ENCODE measurements around the gene ADGRG3. TPM values are rescaled to one million over a fixed set of nuclear protein-coding genes. Genes with fewer than 3 reads are reported as not detected.
"Not testable (repeated sequence)": the region's sequence is repeated elsewhere in the genome, so short reads cannot be mapped to it uniquely, and the experiment has no call there.

Gene ADGRG3
- total RNA-seq, 2 experiments from 2014 or later = 0.14 TPM; not detected in 1

DNA sequence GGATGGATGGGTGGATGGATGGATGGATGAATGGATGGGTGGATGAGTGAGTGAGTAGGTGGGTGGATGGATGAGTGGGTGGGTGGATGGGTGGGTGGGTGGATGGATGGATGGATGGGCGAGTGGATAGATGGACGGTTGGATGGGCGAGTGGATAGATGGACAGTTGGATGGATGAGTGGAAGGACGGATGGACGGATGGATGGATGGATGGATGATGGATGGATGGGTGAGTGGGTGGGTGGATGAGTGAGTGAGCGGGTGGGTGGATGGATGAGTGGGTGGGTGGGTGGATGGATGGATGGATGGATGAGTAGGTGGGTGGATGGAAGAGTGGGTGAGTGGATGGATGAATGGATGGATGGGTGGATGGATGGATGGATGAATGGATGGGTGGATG, 61.7 kb downstream of the ADGRG3 start:
- H3K27ac Mint-ChIP-seq; DNase-seq; H3K4me3 Mint-ChIP-seq; intact Hi-C loops (cut with micrococcal nuclease); CTCF ChIA-PET; H3K4me1 Mint-ChIP-seq (ENCODE audit: low read depth); H3K27me3 Mint-ChIP-seq (ENCODE audit: low read depth): not testable (repeated sequence)
- H3K9me3 Mint-ChIP-seq = peaks cover 11% of the 10 kb centered on the region
- peaks cover 12% of the 10 kb centered on the region for H3K36me3 Mint-ChIP-seq (ENCODE audit: low read depth)

DNA sequence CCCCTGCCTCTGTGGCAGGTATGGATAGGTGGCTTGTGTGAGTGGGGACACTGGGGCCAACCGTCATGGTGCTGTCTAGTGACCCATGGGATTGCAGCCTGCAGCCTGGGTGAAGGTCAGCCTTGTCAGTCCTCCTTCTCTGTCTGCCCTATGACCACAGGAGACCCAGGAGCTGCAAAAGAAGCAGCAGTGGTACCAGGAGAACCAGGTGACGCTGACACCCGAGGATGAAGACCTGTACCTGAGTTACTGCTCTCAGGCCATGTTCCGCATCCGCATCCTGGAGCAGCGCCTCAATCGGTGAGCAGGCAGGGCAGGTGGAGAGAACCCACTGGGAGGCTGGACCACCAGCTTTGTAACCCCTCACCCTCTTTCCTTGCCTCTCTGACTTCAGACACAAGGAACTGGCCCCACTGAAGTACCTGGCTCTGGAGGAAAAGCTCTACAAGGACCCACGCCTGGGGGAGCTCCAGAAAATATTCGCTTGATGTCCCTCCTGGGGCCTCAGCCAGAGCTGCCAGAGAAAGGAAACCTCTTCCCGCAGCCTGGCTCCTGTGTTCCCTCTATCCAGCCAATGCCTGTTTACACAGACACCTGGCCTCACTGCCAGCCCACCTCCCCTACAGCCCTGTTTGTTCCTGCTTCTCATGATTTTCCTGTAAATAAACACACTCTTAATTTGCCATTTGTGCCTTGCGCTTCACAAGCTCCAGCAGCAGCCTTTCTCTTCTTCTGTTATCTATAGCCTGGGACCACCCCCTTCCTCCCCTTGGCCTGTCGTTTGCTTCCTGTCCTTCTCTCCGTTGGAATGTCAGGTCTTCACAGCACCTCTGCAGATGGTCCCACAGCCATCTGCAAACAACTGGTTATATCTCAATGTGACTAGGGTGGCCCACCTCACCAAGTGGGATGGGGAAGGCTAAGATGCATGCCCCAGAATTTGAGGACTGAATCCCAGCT, 62.9 kb downstream of the ADGRG3 start:
- peaks cover 18% of the 10 kb centered on the region for H3K36me3 Mint-ChIP-seq (ENCODE audit: low read depth)
- peaks cover 4% of the 10 kb centered on the region for H3K4me1 Mint-ChIP-seq (ENCODE audit: low read depth)
- no peak overlapping the region for H3K4me3 Mint-ChIP-seq
- no peaks in the 10 kb centered on the region for H3K27me3 Mint-ChIP-seq (ENCODE audit: low read depth)
- CTCF ChIA-PET = interaction anchor here (1.1 kb wide), 2 partner anchors 83 to 155 kb away, joined by 3 read pairs; no protein-coding TSS in a partner anchor
- H3K9me3 Mint-ChIP-seq = peaks cover 11% of the 10 kb centered on the region
- intact Hi-C loops (cut with micrococcal nuclease) = no loop called here
- no peak for DNase-seq
- no peak overlapping the region for H3K27ac Mint-ChIP-seq

- H3K9me3 Mint-ChIP-seq = peaks cover 11% of the 10 kb centered on the region
- no peaks in the 10 kb centered on the region for H3K27me3 Mint-ChIP-seq (ENCODE audit: low read depth)
- peaks cover 12% of the 10 kb centered on the region for H3K4me1 Mint-ChIP-seq (ENCODE audit: low read depth)
- intact Hi-C loops (cut with micrococcal nuclease) = no loop called here
- H3K27ac Mint-ChIP-seq = no peak overlapping the region
- H3K36me3 Mint-ChIP-seq (ENCODE audit: low read depth) = peaks cover 18% of the 10 kb centered on the region
- DNase-seq = no peak
- CTCF ChIA-PET = no interaction called here
- H3K4me3 Mint-ChIP-seq = no peak overlapping the region
Measured at GRCh38 chr16:57732037-57732436, 63.9 kb downstream of the ADGRG3 start.

DNA sequence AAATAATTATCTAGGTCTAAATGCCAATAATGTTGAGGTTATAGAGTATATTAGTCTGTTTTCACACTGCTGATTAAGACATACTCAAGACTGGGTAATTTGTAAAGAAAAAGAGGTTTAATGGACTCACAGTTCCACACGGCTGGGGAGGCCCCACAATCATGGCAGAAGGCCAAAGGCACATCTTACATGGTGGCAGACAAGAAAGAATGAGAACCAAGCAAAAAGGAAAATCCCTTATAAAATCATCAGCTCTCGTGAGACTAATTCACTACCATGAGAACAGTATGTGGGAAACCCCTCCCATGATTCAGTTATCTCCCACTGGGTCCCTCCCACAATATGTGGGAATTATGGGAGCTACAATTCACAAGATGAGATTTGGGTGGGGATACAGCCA, 64.6 kb downstream of the ADGRG3 start:
- no peak overlapping the region for H3K27ac Mint-ChIP-seq
- peaks cover 18% of the 10 kb centered on the region for H3K36me3 Mint-ChIP-seq (ENCODE audit: low read depth)
- no peak for DNase-seq
- H3K27me3 Mint-ChIP-seq (ENCODE audit: low read depth) = no peaks in the 10 kb centered on the region
- CTCF ChIA-PET = no interaction called here
- peak overlapping the region; percentile 30 for H3K4me3 Mint-ChIP-seq
- H3K4me1 Mint-ChIP-seq (ENCODE audit: low read depth) = peaks cover 18% of the 10 kb centered on the region
- peaks cover 11% of the 10 kb centered on the region for H3K9me3 Mint-ChIP-seq
- intact Hi-C loops (cut with micrococcal nuclease) = no loop called here

DNA sequence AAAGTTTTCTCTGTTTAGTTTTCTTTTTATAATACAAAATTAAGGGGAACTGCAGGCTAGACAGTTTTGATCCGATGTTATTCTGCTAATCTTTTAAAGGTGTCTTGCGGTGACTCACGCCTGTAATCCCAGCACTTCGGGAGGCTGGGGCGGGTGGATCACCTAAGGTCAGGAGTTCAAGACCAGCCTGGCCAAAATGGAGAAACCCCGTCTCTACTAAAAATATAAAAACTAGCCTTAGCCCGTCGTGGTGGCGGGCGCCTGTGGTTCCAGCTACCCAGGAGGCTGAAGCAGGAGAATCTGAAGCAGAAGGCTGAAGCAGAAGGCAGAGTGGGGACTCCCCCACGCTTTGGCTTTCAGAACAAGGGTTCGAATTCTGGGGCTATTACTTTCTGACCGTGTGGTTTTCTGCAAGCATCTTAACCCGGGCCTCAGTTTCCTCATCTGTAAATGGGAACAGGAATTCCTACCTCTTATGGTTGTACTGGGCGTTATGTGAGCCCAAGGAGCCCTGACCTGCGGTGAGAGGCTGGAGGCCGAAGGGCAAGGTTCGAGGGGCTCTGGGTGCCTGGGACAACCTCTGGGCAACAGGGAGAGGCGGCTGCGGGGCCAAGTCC, 66.3 kb downstream of the ADGRG3 start:
- Mint-ChIP-seq H3K4me3 (peak overlapping the region; percentile 91), H3K27me3 (ENCODE audit: low read depth) (no peaks in the 10 kb centered on the region), H3K4me1 (ENCODE audit: low read depth) (peaks cover 19% of the 10 kb centered on the region), H3K9me3 (peaks cover 11% of the 10 kb centered on the region), H3K27ac (peak overlapping the region; percentile 96), H3K36me3 (ENCODE audit: low read depth) (peaks cover 18% of the 10 kb centered on the region)
- CTCF ChIA-PET = interaction anchor here (1.0 kb wide), 1 partner anchor 23 kb away, joined by 6 read pairs; no protein-coding TSS in a partner anchor
- intact Hi-C loops (cut with micrococcal nuclease) = loop anchor here (2.0 kb wide), 1 partner anchor 74 kb away; no protein-coding TSS in a partner anchor
- DNase-seq = no peak

DNA sequence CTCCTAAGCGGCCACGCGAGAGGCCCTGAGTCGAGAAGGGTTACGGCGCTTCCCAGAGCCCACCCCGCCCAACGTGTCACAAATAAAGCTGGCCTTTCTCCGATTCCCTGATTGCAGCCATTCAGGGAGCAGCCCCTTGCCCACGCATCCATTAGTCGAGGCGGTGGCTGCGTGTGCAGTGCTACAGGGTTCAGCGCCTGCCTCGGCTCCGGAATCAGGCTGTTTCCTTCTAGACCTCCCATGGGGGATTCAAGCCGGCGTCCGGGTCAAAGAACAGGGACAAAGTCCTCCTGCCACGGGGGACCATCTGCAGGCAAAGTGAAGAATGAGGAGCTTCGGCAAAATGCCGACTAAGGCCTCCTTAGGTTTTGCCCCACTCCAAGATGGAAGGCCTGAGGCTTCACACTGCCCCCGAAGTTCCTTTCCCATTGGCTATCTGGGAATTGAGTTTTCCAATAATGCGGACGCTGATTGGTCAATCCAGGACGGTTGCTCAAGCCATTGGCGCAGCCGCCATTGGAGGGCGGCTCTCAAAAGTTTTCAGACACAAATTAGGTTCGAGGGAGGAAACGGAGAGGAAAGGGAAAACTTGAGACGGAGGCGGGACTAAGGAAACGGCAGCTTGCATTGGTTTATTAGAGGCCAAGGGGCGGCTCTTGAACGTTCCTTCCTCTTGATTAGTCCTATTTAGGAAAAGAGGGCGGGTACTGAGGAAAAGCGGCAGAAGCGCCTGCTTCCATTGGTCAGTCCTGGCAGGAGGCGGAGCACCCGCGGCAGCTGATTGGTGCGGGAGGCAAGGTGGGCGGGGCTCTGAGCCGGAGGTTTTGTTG, 67.0 kb downstream of the ADGRG3 start:
- intact Hi-C loops (cut with micrococcal nuclease) = loop anchor here (1.0 to 5.0 kb wide), 17 partner anchors 22 to 847 kb away; partner anchors contain the start of genes CFAP20, CIAPIN1, COQ9 and CSNK2A2
- peaks cover 11% of the 10 kb centered on the region for H3K9me3 Mint-ChIP-seq

DNA sequence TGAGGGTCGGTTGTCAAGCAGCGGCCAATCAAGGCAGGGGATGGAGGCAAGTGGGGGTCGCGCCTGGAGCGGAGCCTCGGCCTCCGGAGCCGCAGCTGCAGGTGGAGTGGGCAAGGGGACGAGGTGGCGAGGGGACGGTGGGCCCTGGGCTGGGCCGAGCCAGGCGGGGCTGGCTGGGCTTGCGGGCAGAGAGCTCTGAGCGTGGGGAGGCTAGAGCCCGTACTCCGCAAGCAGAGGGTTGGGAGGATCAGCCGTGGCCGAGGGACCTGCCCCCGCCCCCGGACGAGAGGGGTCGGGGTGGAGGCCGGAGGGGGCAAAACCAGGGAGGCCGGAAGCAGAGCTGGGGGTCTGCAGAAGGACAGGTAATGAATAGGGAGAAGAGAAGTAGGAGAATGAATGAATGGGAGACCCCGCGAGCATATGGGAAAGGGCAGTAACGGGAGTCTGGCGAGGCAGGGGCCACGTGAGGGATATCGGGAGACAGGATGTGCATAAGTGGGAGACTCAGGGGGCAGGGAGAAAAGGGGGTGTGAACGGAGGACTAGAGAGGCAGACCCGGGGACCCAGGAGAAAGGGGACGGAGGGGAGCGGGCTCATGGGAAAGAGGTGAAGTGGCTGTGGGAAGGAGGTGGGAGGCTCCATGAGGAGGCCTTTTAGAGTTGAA, 67.8 kb downstream of the ADGRG3 start, which contains the start of gene KATNB1:
Gene KATNB1, plus strand, starts transcription at position 16 of the 664 bp plus-strand sequence. CDS start 1,474 bp downstream, outside the sequence.
- Mint-ChIP-seq H3K9me3 (peaks cover 11% of the 10 kb centered on the region), H3K4me3 (peak within 1 kb of the TSS; percentile 91), H3K36me3 (ENCODE audit: low read depth) (peaks cover 18% of the 10 kb centered on the region), H3K27ac (peak within 1 kb of the TSS; percentile 96), H3K4me1 (ENCODE audit: low read depth) (peaks cover 19% of the 10 kb centered on the region), H3K27me3 (ENCODE audit: low read depth) (no peaks in the 10 kb centered on the region)
- CTCF ChIA-PET = interaction anchor here (0.7 to 2.8 kb wide), 13 partner anchors 9 to 264 kb away, joined by 3 to 14 read pairs (median 3); no protein-coding TSS in a partner anchor
- intact Hi-C loops (cut with micrococcal nuclease) = loop anchor here (1.0 to 5.0 kb wide), 17 partner anchors 21 to 846 kb away; partner anchors contain the start of genes CFAP20, CIAPIN1, COQ9 and CSNK2A2
- DNase-seq = peak; percentile 25

More for the DNA sequence above, 67.0 kb downstream of the ADGRG3 start:
- Mint-ChIP-seq H3K36me3 (ENCODE audit: low read depth) (peaks cover 18% of the 10 kb centered on the region), H3K4me3 (peak overlapping the region; percentile 91), H3K4me1 (ENCODE audit: low read depth) (peaks cover 19% of the 10 kb centered on the region), H3K27ac (peak overlapping the region; percentile 96), H3K27me3 (ENCODE audit: low read depth) (no peaks in the 10 kb centered on the region)
- CTCF ChIA-PET = interaction anchor here (0.9 to 2.8 kb wide), 6 partner anchors 22 to 215 kb away, joined by 3 to 14 read pairs (median 4); no protein-coding TSS in a partner anchor
- peak; percentile 98 for DNase-seq

DNA sequence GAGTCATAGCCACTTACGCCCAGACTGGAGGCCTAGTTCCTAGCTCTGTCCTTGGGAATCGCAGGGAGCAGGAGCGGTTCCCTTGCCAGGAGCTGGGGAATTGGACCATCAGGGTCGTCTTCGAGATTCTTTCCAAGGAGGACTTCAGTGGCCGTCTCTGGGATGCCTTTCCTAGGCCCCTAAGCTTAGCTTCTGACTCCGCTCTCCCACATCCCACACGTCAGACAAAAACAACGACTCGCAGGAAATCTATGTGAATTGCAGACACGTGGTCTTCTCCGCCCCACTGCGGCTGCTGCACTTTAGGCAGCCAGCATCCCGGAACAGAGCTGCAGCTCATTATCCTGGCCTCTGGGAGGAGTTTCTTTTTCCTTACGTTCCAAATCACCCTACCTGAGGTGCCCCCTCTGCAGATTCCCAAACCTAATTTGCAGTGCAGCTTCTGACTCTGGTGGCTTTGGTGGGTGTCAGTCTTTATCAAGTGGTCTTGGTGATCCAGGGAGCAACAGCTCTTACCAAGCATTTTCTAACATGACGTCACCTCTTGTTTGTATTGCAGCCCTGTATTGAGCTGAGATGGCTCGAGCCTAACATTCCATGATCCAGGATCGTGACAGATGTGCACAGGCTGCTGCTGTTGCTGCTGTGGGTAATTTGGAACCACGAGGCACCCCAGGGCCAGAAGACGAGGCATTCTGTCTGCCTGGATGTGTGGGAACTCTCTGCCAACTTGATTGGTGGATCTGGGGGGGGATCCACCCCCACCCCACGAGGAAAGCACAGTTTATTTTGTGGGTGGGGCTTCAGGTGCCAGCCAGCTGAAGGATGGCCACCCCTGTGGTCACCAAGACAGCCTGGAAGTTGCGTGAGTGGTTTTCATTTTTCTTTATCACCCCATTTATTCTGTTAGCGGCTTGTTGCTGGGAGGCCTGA, 68.6 kb downstream of the ADGRG3 start:
- no peaks in the 10 kb centered on the region for H3K27me3 Mint-ChIP-seq (ENCODE audit: low read depth)
- DNase-seq = peak; percentile 68
- H3K4me3 Mint-ChIP-seq = peak overlapping the region; percentile 91
- intact Hi-C loops (cut with micrococcal nuclease) = loop anchor here (5.0 kb wide), 3 partner anchors 274 to 846 kb away; partner anchors contain the start of genes CSNK2A2 and POLR2C
- H3K4me1 Mint-ChIP-seq (ENCODE audit: low read depth) = peaks cover 19% of the 10 kb centered on the region
- CTCF ChIA-PET = interaction anchor here (0.7 to 2.8 kb wide), 13 partner anchors 10 to 1224 kb away, joined by 3 to 14 read pairs (median 3); no protein-coding TSS in a partner anchor
- H3K9me3 Mint-ChIP-seq = peaks cover 11% of the 10 kb centered on the region
- H3K36me3 Mint-ChIP-seq (ENCODE audit: low read depth) = peaks cover 20% of the 10 kb centered on the region
- peak overlapping the region; percentile 96 for H3K27ac Mint-ChIP-seq

- Mint-ChIP-seq H3K4me1 (ENCODE audit: low read depth) (peaks cover 19% of the 10 kb centered on the region), H3K4me3 (no peak overlapping the region), H3K27me3 (ENCODE audit: low read depth) (no peaks in the 10 kb centered on the region), H3K36me3 (ENCODE audit: low read depth) (peaks cover 12% of the 10 kb centered on the region), H3K9me3 (no peaks in the 10 kb centered on the region), H3K27ac (no peak overlapping the region)
- intact Hi-C loops (cut with micrococcal nuclease) = loop anchor here (5.0 kb wide), 3 partner anchors 277 to 843 kb away; partner anchors contain the start of genes CSNK2A2 and POLR2C
- CTCF ChIA-PET = interaction anchor here (1.0 kb wide), 1 partner anchor 91 kb away, joined by 3 read pairs; no protein-coding TSS in a partner anchor
- DNase-seq = no peak
Measured at GRCh38 chr16:57738844-57739243, 70.7 kb downstream of the ADGRG3 start.
